H1 (cell line): Measurements from ENCODE around the gene C17orf113. TPM values are rescaled to one million over a fixed set of nuclear protein-coding genes. Genes with fewer than 3 reads are reported as not detected.
A peak's percentile ranks its signal among the peaks of the same experiment; 100 is the strongest.

Experiments
- CTCF ChIA-PET: fragments of 300-600 bp; sonication (Branson Sonifier 250); formaldehyde crosslinking; loops from one replicate; lab custom pipeline; 2021; ENCODE audit not compliant: partially characterized antibody; lab: Charles Lee
- POLR2A ChIA-PET: fragments of 300-600 bp; sonication (Branson Sonifier 250); formaldehyde crosslinking; loops from one replicate; lab custom pipeline; 2021; ENCODE audit warnings: inconsistent platforms; ENCODE audit not compliant: partially characterized antibody; lab: Charles Lee
- DNase-seq, 2 experiments: peaks; one replicate each; pipeline versions ENCODE4 v3.0.0 to v3.0.0-alpha.2; 2010 to 2022; ENCODE audit warnings: low spot score in 2 of 2, low read depth in 1 of 2, mixed read lengths in 1 of 2
- FAIRE-seq: peaks from 2 replicates; lab custom pipeline; 2011; peaks lifted over from hg19 to GRCh38; lab: Jason Lieb, UNC
- H2AFZ ChIP-seq: 2 replicates; pipeline ENCODE4 v1.8.1; 2012; ENCODE audit warnings: low read length, inconsistent platforms
- H2AK5ac ChIP-seq: 2 replicates; pipeline ENCODE4 v1.6.1; 2013; ENCODE audit warnings: low read depth, low read length
- H2BK120ac ChIP-seq: replicated peaks from 2 replicates; pipeline ENCODE3; 2013; ENCODE audit warnings: low read depth, low read length, inconsistent platforms
- H2BK12ac ChIP-seq: 2 replicates; pipeline ENCODE4 v1.6.1; 2013; ENCODE audit warnings: low read depth, low read length
- H2BK15ac ChIP-seq: 2 replicates; pipeline ENCODE4 v1.6.1; 2013; ENCODE audit warnings: low read length
- H2BK20ac ChIP-seq: 2 replicates; pipeline ENCODE4 v1.6.1; 2013; ENCODE audit warnings: low read length
- H2BK5ac ChIP-seq: 2 replicates; pipeline ENCODE4 v1.6.1; 2013; ENCODE audit warnings: low read depth, low read length
- H3K14ac ChIP-seq: 2 replicates; pipeline ENCODE4 v1.6.1; 2013; ENCODE audit warnings: inconsistent platforms; ENCODE audit not compliant: insufficient read length
- H3K18ac ChIP-seq: 2 replicates; pipeline ENCODE4 v1.6.1; 2013; ENCODE audit warnings: low read length; ENCODE audit errors: extremely low read depth
- H3K23ac ChIP-seq: 2 replicates; pipeline ENCODE4 v1.6.1; 2013; ENCODE audit warnings: inconsistent platforms; ENCODE audit not compliant: insufficient read length
- H3K23me2 ChIP-seq: 2 replicates; pipeline ENCODE4 v1.6.1; 2013; ENCODE audit warnings: low read depth, low read length
- H3K27ac ChIP-seq: 2 replicates; pipeline ENCODE4 v1.6.1; 2011; ENCODE audit warnings: low read depth, low read length, inconsistent platforms
- H3K27me3 ChIP-seq, 4 experiments: replicated peaks in 1 of 4; 1 replicate in 1 of 4; 2 replicates in 3 of 4; pipeline versions ENCODE4 v1.6.1 to v1.8.1; 2011 to 2013; ENCODE audit warnings: low read length in 3 of 4, mild to moderate bottlenecking in 3 of 4, inconsistent platforms in 2 of 4, mixed read lengths in 2 of 4, moderate library complexity in 1 of 4; ENCODE audit not compliant: control insufficient read depth in 3 of 4, insufficient read depth in 3 of 4; ENCODE audit errors: extremely low read depth in 1 of 4
- H3K36me3 ChIP-seq, 4 experiments: 2 replicates each; pipeline versions ENCODE4 v1.6.1 to v1.8.1; 2011 to 2013; ENCODE audit warnings: mild to moderate bottlenecking in 4 of 4, low read length in 3 of 4, moderate library complexity in 2 of 4, control low read depth in 1 of 4, inconsistent platforms in 1 of 4; ENCODE audit not compliant: insufficient read depth in 4 of 4, control insufficient read depth in 2 of 4
- H3K4ac ChIP-seq: replicated peaks from 2 replicates; pipeline ENCODE3; 2013; ENCODE audit warnings: low read length, low read depth, mixed read lengths, inconsistent platforms; ENCODE audit not compliant: insufficient read length
- H3K4me1 ChIP-seq, 4 experiments: replicated peaks in 1 of 4; 1 replicate in 1 of 4; 2 replicates in 3 of 4; pipeline versions ENCODE4 v1.6.1 to v1.8.1; 2011 to 2013; ENCODE audit warnings: low read length in 3 of 4, inconsistent platforms in 2 of 4, mixed read lengths in 1 of 4; ENCODE audit not compliant: insufficient read depth in 4 of 4, control insufficient read depth in 3 of 4
- H3K4me2 ChIP-seq, 2 experiments: 2 replicates each; pipeline versions ENCODE4 v1.6.1 to v1.8.1; 2011 to 2013; ENCODE audit warnings: low read depth in 2 of 2, low read length in 2 of 2, control low read depth in 1 of 2, inconsistent platforms in 1 of 2, mild to moderate bottlenecking in 1 of 2; ENCODE audit not compliant: insufficient read depth in 1 of 2
- H3K4me3 ChIP-seq, 4 experiments: fragments of 200-600, 300-600 bp in 1 of 4; sonication (generic), shearing (Covaris generic), sonication (Bioruptor Twin) in 1 of 4; 2 replicates each; pipeline versions ENCODE4 v1.5.1 to v1.8.1; 2011 to 2016; ENCODE audit warnings: low read length in 4 of 4, low read depth in 3 of 4, control low read depth in 2 of 4, inconsistent platforms in 2 of 4, mild to moderate bottlenecking in 2 of 4, mixed read lengths in 1 of 4, moderate library complexity in 1 of 4; ENCODE audit not compliant: insufficient read depth in 2 of 4; ENCODE audit errors: extremely low read depth in 1 of 4
- H3K56ac ChIP-seq: replicated peaks from 2 replicates; pipeline ENCODE3; 2013; ENCODE audit warnings: low read depth, mild to moderate bottlenecking, mixed read lengths, low read length, inconsistent platforms; ENCODE audit not compliant: insufficient read length
- H3K79me1 ChIP-seq: 2 replicates; pipeline ENCODE4 v1.6.1; 2013; ENCODE audit warnings: low read depth, low read length, control low read depth
- H3K79me2 ChIP-seq, 2 experiments: 2 replicates each; pipeline versions ENCODE4 v1.6.1 to v1.8.1; 2012 to 2013; ENCODE audit warnings: low read length in 2 of 2, mild to moderate bottlenecking in 2 of 2, inconsistent platforms in 1 of 2; ENCODE audit not compliant: insufficient read depth in 2 of 2, control insufficient read depth in 1 of 2
- H3K9ac ChIP-seq, 4 experiments: replicated peaks in 1 of 4; 1 replicate in 1 of 4; 2 replicates in 3 of 4; pipeline versions ENCODE4 v1.6.1 to v1.8.1; 2011 to 2013; ENCODE audit warnings: low read depth in 3 of 4, low read length in 3 of 4, control low read depth in 2 of 4, mild to moderate bottlenecking in 2 of 4, moderate library complexity in 2 of 4, inconsistent platforms in 1 of 4; ENCODE audit errors: extremely low read depth in 1 of 4
- H3K9me3 ChIP-seq, 2 experiments: 2 replicates each; pipeline versions ENCODE4 v1.6.1 to v1.8.1; 2012 to 2013; ENCODE audit warnings: mild to moderate bottlenecking in 2 of 2, moderate library complexity in 2 of 2, control low read depth in 1 of 2, inconsistent platforms in 1 of 2, low read depth in 1 of 2, low read length in 1 of 2, mixed read lengths in 1 of 2; ENCODE audit not compliant: insufficient read depth in 2 of 2
- H4K20me1 ChIP-seq, 2 experiments: replicated peaks in 1 of 2; 2 replicates each; pipeline versions ENCODE3 to v1.8.1; 2011 to 2013; ENCODE audit warnings: inconsistent platforms in 2 of 2, low read length in 2 of 2, mild to moderate bottlenecking in 1 of 2; ENCODE audit not compliant: insufficient read depth in 2 of 2, control insufficient read depth in 1 of 2
- H4K5ac ChIP-seq: 2 replicates; pipeline ENCODE4 v1.6.1; 2013; ENCODE audit warnings: low read length, low read depth, mixed read lengths, inconsistent platforms; ENCODE audit not compliant: insufficient read length
- H4K8ac ChIP-seq: 2 replicates; pipeline ENCODE4 v1.8.0; 2013; ENCODE audit warnings: mild to moderate bottlenecking, moderate library complexity, low read length, inconsistent platforms; ENCODE audit not compliant: insufficient read depth; ENCODE audit errors: extremely low read depth
- H4K91ac ChIP-seq: replicated peaks from 2 replicates; pipeline ENCODE3; 2013; ENCODE audit warnings: low read length, mixed read lengths, inconsistent platforms; ENCODE audit not compliant: insufficient read length
- ASH2L ChIP-seq: fragments of 200-600, 300-600 bp; sonication (generic); IDR thresholded peaks from one replicate; pipeline ENCODE4 v1.7.1; 2017; ENCODE audit warnings: low read length
- JUND ChIP-seq: IDR thresholded peaks from 2 replicates; pipeline ENCODE4 v1.6.1; 2011; ENCODE audit warnings: mild to moderate bottlenecking, improper control_type of control experiment, low read length
- POLR2AphosphoS5 ChIP-seq: IDR thresholded peaks from 2 replicates; pipeline ENCODE4 v1.6.1; 2011; ENCODE audit warnings: low read depth, low read length
- RAD21 ChIP-seq, 2 experiments: IDR thresholded peaks in 1 of 2; conservative IDR thresholded peaks in 1 of 2; 2 replicates each; pipeline ENCODE4 v1.6.1; 2011; ENCODE audit warnings: low read depth in 2 of 2, low read length in 2 of 2, improper control_type of control experiment in 1 of 2, inconsistent platforms in 1 of 2, mild to moderate bottlenecking in 1 of 2, moderate library complexity in 1 of 2
- SRF ChIP-seq: IDR thresholded peaks from 2 replicates; pipeline ENCODE4 v1.6.1; 2011; ENCODE audit warnings: mild to moderate bottlenecking, low read depth, low read length, moderate library complexity
- TEAD4 ChIP-seq: IDR thresholded peaks from 2 replicates; pipeline ENCODE4 v1.6.1; 2012; ENCODE audit warnings: low read depth, low read length, inconsistent platforms, mixed read lengths
- WGBS, 2 experiments: shearing (Covaris generic) in 1 of 2; methylation state at CpG; one replicate each; pipeline versions ENCODE4 v1.1.6 to v1.1.7; 2013 to 2015; ENCODE audit warnings: low lambda C conversion rate in 2 of 2, mixed read lengths in 2 of 2, inconsistent platforms in 1 of 2, low coverage in 1 of 2, missing lambda C conversion rate in 1 of 2; ENCODE audit not compliant: insufficient replicate concordance in 2 of 2, insufficient coverage in 1 of 2, insufficient read length in 1 of 2; ENCODE audit errors: extremely low coverage in 1 of 2, missing lambda C conversion rate in 1 of 2; 5-methylcytosine and 5-hydroxymethylcytosine counted together
- polyA plus RNA-seq, 7 experiments: library from polyadenylated mRNA; depleted of rRNA in 3 of 7; stranded (reverse) in 5 of 7; unstranded in 2 of 7; fragments of >200 nt in 5 of 7; fragments of 200-250 nt in 2 of 7; gene quantifications; 1 replicate in 5 of 7; 2 replicates in 1 of 7; 4 replicates in 1 of 7; pipeline versions ENCODE4 v1.2.1 to v1.2.3, GENCODE V29; 2011 to 2013; ENCODE audit warnings: missing spikeins in 2 of 7, mixed read lengths in 2 of 7
- total RNA-seq: library from RNA; stranded (reverse); fragmentation: NEBNext Ultra II Directional; extraction: Animal tissue kit (Norgen Biotek cat#: 25700); gene quantifications from 2 replicates; pipeline ENCODE4 v1.2.1, GENCODE V29; 2021
- TF ChIP-seq, protein P1 (sequence below): IDR thresholded peaks from 2 replicates; pipeline ENCODE4 v1.6.1; 2012; ENCODE audit warnings: inconsistent platforms

C17orf113 gene
- total and polyA plus RNA-seq, 2 of the 8 experiments (the other 6 are each of a cell fraction or from before 2014, with no cell fraction given), result 1.0 to 1.4 TPM

DNA sequence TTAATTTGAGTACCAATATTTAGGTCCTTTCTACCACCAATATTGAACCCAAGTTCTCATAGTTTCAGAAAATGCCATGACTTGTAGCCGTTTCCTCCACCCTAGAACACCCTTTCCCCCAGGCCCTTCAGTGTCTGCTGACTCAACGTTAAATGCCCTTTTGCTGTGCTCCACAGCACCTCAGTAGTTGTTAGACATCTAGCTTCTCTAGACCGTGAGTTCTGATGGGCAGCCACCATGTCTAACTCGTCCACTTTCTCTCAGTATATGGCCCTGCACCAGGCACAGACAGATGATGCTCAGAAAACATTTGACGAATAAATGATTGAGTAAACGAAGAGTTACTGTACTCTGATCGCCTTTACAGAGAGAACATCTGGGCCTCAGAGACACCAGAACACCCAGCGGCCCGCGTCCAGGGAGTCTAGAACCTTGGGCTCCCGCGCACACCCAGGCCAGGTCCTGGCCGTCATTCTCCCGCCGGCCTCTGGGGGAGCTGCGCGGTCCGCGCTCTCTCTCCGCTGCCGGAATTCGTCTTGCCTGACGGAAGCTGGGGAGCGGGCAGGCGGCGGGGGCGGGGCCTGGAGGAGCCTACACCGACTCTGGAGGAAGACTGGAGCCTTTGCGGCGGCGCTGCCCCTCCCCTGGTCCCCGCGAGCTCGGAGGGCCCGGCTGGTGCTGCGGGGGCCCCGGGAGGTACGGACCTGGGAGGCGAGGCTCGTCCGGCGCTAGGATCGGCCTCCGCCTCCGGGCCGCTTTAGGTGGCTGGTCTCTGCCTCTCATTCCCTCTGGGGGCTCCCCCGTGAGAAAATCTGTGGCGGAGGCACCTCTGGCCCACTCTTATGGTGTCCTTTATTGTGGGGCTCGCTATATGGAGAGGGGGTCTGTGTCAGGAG lies 30.6 kb downstream of the C17orf113 start, which contains the start of gene NKIRAS2:
NKIRAS2 (plus strand) TSS at position 582 of the 896 bp plus-strand sequence. CDS start 1,488 bp downstream, outside the sequence.
- H2AFZ ChIP-seq, result peak within 1 kb of the TSS; percentile 82; the same call in 1 of the 2 replicates
- no peak within 1 kb of the TSS for H2AK5ac ChIP-seq
- no peaks in the 10 kb centered on the region for H3K27me3 ChIP-seq
- no peak within 1 kb of the TSS for H3K14ac ChIP-seq
- H3K56ac ChIP-seq, result peak within 1 kb of the TSS; percentile 61
- H3K79me2 ChIP-seq, result peaks cover 24 to 37% of the 10 kb centered on the region in 2 experiments
- no peaks in the 10 kb centered on the region for H3K9me3 ChIP-seq
- H3K4ac ChIP-seq, result peak within 1 kb of the TSS; percentile 22
- H4K20me1 ChIP-seq, result no peaks in the 10 kb centered on the region
- peaks cover 19% of the 10 kb centered on the region for H3K23me2 ChIP-seq
- no peak within 1 kb of the TSS for H2BK15ac ChIP-seq
- H3K4me1 ChIP-seq, result peaks cover 0 to 5% (median 1%) of the 10 kb centered on the region in 4 experiments; a peak in 3 of 7 replicates
- CTCF ChIA-PET, result interaction anchor here (0.6 to 38.8 kb wide), 24 partner anchors 8 to 294 kb away, joined by 3 to 1084 read pairs (median 4); partner anchors contain the start of genes DHX58, HSPB9, KAT2A and ZNF385C
- H3K79me1 ChIP-seq, result no peaks in the 10 kb centered on the region
- peak within 1 kb of the TSS; percentile 61 to 68 (median 66) for H3K9ac ChIP-seq
- no peak within 1 kb of the TSS for H2BK120ac ChIP-seq
- peak within 1 kb of the TSS; percentile 87 for H4K8ac ChIP-seq
- H2BK20ac ChIP-seq, result no peak within 1 kb of the TSS
- no peak within 1 kb of the TSS for H3K27ac ChIP-seq
- POLR2A ChIA-PET, result interaction anchor here (0.5 to 6.2 kb wide), 22 partner anchors 8 to 155 kb away, joined by 3 to 67 read pairs (median 3); partner anchors contain the start of genes ACLY, CNP and HSPB9
- peaks cover 13 to 29% (median 15%) of the 10 kb centered on the region in 4 experiments; a peak in 6 of 8 replicates for H3K36me3 ChIP-seq
- WGBS, 2 experiments, result 16% methylated on average over 31 of the region's 49 CpGs; no CpG with 5 or more reads in 1 of the 2 experiments
- peak within 1 kb of the TSS; percentile 62 for H4K91ac ChIP-seq
- no peak within 1 kb of the TSS for H2BK5ac ChIP-seq
- DNase-seq (peak; percentile 72 to 94), FAIRE-seq (no peak)
- H3K4me2 ChIP-seq, result peak within 1 kb of the TSS; percentile 65 to 77
- peak within 1 kb of the TSS; percentile 48 for H4K5ac ChIP-seq
- H3K23ac ChIP-seq, result no peak within 1 kb of the TSS
- H3K18ac ChIP-seq, result no peak within 1 kb of the TSS
- H2BK12ac ChIP-seq, result 0 out of 2 replicates have a peak within 1 kb of the TSS, but pooled peaks have one; percentile 10
- peak within 1 kb of the TSS; percentile 84 to 99 (median 89) for H3K4me3 ChIP-seq
- TF ChIP-seq POLR2AphosphoS5 (no peak), JUND (0 out of 2 replicates have a peak, but pooled peaks have one; percentile 45), RAD21 (IDR thresholded peaks at IDR 0.05 in 1 of 2, conservative IDR thresholded peaks at IDR 0.05 in 1 of 2; ENCODE audit: low read depth in 2 of 2, low read length in 2 of 2) (peak in 1 of 2 experiments; percentile 33; a peak in 2 of 4 replicates), SRF (0 out of 2 replicates have a peak, but pooled peaks have one; percentile 13), ASH2L (peak; percentile 53), TEAD4 (peak; percentile 70)
- TF ChIP-seq, protein P1, sequence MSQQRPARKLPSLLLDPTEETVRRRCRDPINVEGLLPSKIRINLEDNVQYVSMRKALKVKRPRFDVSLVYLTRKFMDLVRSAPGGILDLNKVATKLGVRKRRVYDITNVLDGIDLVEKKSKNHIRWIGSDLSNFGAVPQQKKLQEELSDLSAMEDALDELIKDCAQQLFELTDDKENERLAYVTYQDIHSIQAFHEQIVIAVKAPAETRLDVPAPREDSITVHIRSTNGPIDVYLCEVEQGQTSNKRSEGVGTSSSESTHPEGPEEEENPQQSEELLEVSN, result peak; percentile 36; the same call in 1 of the 2 replicates
